GM12865 (cell line): ENCODE measurements around the gene MRPL38.

Experiments
- DNase-seq: peaks from one replicate; pipeline ENCODE4 v3.0.0; 2010; ENCODE audit warnings: low read depth
- H3K4me3 ChIP-seq: 2 replicates; pipeline ENCODE4 v1.5.1; 2011; ENCODE audit warnings: mild to moderate bottlenecking, low read depth, low read length, control low read depth
- CTCF ChIP-seq: IDR thresholded peaks from 2 replicates; pipeline ENCODE4 v1.5.1; 2011; ENCODE audit warnings: low read length, control low read depth, low read depth, inconsistent platforms; ENCODE audit not compliant: insufficient read depth; ENCODE audit errors: missing control alignments

Gene MRPL38

DNA sequence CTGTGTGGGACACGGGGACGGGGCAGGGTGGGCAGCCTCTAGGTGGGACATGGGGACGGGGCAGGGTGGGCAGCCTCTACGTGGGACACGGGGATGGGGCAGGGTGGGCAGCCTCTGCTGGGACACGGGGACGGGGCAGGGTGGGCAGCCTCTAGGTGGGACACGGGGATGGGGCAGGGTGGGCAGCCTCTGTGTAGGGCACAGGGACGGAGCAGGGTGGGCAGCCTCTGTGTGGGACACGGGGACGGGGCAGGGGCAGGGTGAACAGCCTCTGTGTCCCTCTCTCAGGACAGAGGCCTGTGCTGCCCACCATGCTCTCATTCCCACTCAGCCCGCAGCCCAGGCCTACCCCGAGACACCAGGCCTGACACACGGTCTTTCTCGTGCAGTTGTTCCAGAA lies 16.9 kb upstream of the MRPL38 start:
- H3K4me3 ChIP-seq: no peak overlapping the region
- no peak for TF ChIP-seq CTCF

DNA sequence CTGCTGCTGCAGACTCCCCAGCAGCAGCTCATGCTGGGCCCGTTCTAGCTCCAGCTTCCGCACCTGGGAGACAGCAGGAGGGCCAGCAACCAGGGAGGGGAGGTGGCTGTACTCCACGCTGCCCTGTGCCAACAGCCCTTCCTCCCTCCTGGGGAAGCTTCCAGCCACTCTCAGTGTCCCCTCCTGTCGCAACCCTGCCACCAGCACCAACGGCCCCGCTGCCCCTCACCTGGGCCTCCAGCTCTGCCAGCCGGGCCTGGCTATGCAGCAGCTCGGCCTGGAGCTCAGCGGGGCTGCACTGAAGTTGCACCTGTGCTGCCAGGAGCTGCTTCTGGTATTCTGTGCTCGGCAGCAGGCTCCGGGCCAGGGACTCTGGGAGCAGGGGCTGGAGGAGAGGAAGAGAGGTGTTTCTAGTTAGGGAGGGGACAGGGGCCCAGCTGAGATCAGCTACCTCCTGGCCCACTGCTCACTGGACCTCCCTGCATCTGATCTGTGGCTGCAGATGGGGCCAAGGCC lies 15.4 kb upstream of the MRPL38 start:
- TF ChIP-seq CTCF: no peak
- DNase-seq: no peak
- H3K4me3 ChIP-seq: no peak overlapping the region

More for the DNA sequence above, 16.9 kb upstream of the MRPL38 start:
- no peak for DNase-seq

DNA sequence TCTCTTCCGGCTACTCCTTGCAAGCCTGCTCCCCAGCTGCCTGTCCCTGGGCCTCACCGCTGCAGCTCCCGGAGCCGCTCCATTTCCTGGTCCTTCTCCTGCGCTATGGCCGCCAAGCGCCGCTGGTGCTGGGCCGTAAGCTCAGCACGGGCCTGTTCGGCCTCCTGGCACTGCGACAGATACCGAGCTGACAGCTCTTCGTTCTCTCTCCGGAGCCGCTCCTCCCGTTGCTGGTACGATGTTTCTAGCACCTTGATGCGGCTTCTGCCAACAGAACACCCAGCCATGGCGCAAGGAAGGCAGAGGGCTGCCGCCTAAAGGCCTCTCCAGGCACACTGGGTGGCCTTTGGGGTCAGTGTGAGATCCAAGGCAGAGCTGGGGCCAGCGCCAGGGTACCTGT lies 14.9 kb upstream of the MRPL38 start:
- H3K4me3 ChIP-seq: no peak overlapping the region
- no peak for TF ChIP-seq CTCF
- no peak for DNase-seq

- no peak overlapping the region for H3K4me3 ChIP-seq
- no peak for DNase-seq
- no peak for TF ChIP-seq CTCF
These were observed 13.3 kb upstream of the MRPL38 start for GRCh38 chr17:75917917-75918445.

DNA sequence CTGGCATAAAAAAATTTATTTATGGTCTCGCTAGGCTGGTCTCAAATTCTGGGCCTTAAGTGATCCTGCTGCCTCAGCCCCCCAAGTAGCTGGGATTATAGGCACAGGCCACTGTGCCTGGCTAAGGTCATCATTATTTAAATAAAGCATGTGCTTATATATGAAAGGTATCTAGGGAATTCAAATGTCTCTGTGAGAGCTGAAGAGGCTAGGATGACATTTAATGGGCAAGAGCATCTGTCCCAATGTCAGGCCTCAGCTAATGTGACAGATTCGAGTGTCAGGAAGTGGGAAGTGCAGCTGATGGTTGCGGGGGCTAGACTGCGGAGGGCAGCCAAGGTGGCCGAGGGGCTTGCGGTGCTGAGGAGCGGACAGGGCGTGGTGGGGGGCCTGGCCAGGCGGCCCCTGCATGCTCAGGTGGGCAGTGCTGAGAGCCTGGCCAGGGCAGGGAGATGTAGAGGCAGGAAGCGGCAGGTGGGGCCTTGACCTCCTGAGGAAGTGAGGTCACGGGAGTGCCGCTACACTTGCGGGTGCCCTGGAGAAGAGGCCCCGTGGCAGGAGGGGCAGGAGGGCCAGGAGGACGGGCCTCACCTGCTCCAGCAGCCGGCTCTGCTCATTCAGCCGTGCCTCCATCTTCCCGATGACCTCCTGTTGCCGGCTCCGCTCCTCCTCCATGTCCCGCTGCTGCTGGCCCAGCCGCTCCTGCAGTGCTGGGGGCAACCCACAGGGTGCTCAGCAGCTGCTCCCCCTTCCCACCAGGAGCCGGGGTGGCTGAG lies 12.6 kb upstream of the MRPL38 start:
- DNase-seq: no peak
- TF ChIP-seq CTCF: no peak
- no peak overlapping the region for H3K4me3 ChIP-seq

DNA sequence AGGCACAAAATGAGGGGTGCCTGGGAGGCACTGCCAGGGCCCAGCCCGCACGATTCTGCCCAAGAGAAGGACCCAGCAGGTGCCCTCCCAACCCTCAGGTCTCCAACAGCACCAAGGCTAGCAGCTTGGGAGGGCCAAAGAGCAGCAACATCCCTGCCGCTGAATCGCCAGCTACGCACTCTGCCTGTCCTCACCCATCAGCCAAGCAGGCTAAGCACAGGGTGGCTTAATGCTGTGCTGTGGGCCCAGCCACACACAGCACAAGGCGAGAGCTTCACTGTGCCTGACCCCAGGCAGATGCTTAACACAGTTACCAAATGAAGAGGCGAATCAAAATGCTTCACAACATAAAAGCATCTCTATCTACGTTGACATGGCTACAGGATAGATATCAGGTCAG lies 10.6 kb upstream of the MRPL38 start:
- no peak for TF ChIP-seq CTCF
- DNase-seq: no peak
- no peak overlapping the region for H3K4me3 ChIP-seq
